ENCODE results near the gene MYO15B.

The MYO15B gene

DNA sequence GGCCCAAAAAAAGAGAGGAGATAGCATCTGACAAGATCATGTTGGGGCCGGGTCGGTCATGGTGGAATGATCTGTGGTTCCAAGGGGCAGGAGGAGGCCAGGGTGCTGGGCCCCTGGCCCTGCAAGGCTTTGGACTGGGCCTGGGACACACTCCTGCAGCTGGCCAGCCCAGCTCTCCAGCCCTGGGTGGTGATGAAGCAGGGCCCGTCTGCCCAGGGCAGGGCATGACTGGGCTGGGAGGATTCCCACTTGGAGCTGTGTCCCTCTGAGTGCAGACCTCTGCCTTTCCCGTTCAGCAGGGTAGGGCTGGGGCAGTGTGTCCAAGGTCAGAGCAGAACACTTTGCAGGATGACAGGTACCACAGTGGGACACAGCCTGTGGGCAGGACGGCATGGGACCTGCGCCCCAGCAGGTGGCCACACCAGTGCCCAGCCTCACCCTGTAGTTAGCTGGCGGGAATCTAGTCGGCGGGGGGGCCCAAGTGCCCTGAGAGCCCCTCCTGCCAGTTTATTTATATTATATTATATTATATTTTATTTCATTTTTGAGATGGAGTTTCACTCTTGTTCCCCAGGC, 27.6 kb upstream of the MYO15B start:
- Histone ChIP-seq H3K27ac (ENCODE audit: low read length) (no peak overlapping the region), H3F3A (ENCODE audit: insufficient read depth, low read length) (no peaks in the 10 kb centered on the region), H3K4me1 (ENCODE audit: low read length) (no peaks in the 10 kb centered on the region), H3K27me3 (replicated peaks; ENCODE audit: insufficient read depth, low read length) (no peaks in the 10 kb centered on the region), H2AFZ (ENCODE audit: low read length) (no peak overlapping the region), H3K9ac (ENCODE audit: low read length) (no peak overlapping the region), H3K4me2 (ENCODE audit: low read depth, low read length) (no peak overlapping the region), H4K20me1 (ENCODE audit: insufficient read depth, low read length) (no peaks in the 10 kb centered on the region), H3K9me2 (replicated peaks; ENCODE audit: insufficient read depth, low read length) (no peaks in the 10 kb centered on the region), H3K4me3 (ENCODE audit: low read length) (no peak overlapping the region), H3K79me2 (ENCODE audit: low read length) (no peaks in the 10 kb centered on the region), H3K36me3 (replicated peaks; ENCODE audit: insufficient read depth, low read length) (no peaks in the 10 kb centered on the region), H3K9me3 (replicated peaks; ENCODE audit: insufficient read depth, low read length) (no peaks in the 10 kb centered on the region)
- TF ChIP-seq EZH2 (optimal IDR thresholded peaks at IDR 0.05; ENCODE audit: low read depth, low read length) (no peak), EZH2phosphoT487 (IDR thresholded peaks at IDR 0.05; ENCODE audit: low read length) (no peak)
- TF ChIP-seq, protein P1, sequence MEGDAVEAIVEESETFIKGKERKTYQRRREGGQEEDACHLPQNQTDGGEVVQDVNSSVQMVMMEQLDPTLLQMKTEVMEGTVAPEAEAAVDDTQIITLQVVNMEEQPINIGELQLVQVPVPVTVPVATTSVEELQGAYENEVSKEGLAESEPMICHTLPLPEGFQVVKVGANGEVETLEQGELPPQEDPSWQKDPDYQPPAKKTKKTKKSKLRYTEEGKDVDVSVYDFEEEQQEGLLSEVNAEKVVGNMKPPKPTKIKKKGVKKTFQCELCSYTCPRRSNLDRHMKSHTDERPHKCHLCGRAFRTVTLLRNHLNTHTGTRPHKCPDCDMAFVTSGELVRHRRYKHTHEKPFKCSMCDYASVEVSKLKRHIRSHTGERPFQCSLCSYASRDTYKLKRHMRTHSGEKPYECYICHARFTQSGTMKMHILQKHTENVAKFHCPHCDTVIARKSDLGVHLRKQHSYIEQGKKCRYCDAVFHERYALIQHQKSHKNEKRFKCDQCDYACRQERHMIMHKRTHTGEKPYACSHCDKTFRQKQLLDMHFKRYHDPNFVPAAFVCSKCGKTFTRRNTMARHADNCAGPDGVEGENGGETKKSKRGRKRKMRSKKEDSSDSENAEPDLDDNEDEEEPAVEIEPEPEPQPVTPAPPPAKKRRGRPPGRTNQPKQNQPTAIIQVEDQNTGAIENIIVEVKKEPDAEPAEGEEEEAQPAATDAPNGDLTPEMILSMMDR (IDR thresholded peaks at IDR 0.05; ENCODE audit: low read length), result no peak
- no peak for DNase-seq

DNA sequence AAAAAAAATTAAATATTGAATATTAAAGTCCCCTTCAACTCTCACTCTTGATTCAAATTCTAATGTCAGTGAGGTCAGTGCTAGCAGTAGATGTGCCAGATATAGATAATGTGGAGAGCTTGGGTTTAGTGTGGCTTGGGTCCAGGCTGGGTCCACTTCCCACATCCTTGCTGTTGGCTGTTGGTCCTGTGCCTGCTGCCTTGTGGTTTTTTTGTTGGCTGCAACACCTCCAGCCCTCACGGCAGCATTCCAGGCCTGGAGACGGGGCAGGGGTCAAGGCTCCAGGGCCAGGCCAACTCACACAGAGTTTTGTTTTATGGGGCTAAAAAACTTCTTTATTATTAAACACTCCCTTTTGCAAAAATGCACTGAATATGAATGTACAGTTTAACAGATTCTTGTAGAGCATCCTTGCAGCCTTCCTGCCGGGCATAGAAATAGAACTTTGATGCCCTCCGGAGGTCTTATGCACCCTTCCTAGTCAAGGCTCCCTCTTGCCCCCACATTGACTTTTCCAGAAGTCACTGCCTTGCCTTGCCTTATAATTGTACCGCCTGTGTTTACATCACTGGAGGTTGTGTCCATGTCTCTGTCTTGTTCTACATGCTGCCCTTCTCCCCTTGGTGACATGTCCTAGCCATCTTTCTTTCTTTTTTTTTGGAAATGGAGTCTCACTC, 25.5 kb upstream of the MYO15B start:
- Histone ChIP-seq H3K27ac (ENCODE audit: low read length) (no peak overlapping the region), H4K20me1 (ENCODE audit: insufficient read depth, low read length) (no peaks in the 10 kb centered on the region), H3K4me1 (ENCODE audit: low read length) (0 out of 2 replicates have a peak, but pooled peaks cover 8% of the 10 kb centered on the region), H3F3A (ENCODE audit: insufficient read depth, low read length) (0 out of 2 replicates have a peak, but pooled peaks cover 2% of the 10 kb centered on the region), H3K9ac (ENCODE audit: low read length) (no peak overlapping the region), H3K4me2 (ENCODE audit: low read depth, low read length) (no peak overlapping the region), H3K36me3 (replicated peaks; ENCODE audit: insufficient read depth, low read length) (no peaks in the 10 kb centered on the region), H3K4me3 (ENCODE audit: low read length) (no peak overlapping the region), H3K9me2 (replicated peaks; ENCODE audit: insufficient read depth, low read length) (no peaks in the 10 kb centered on the region), H2AFZ (ENCODE audit: low read length) (no peak overlapping the region), H3K9me3 (replicated peaks; ENCODE audit: insufficient read depth, low read length) (no peaks in the 10 kb centered on the region), H3K79me2 (ENCODE audit: low read length) (no peaks in the 10 kb centered on the region), H3K27me3 (replicated peaks; ENCODE audit: insufficient read depth, low read length) (no peaks in the 10 kb centered on the region)
- TF ChIP-seq EZH2phosphoT487 (IDR thresholded peaks at IDR 0.05; ENCODE audit: low read length) (no peak), EZH2 (optimal IDR thresholded peaks at IDR 0.05; ENCODE audit: low read depth, low read length) (no peak)
- TF ChIP-seq, protein P1 (IDR thresholded peaks at IDR 0.05; ENCODE audit: low read length), result no peak
- DNase-seq, result no peak

DNA sequence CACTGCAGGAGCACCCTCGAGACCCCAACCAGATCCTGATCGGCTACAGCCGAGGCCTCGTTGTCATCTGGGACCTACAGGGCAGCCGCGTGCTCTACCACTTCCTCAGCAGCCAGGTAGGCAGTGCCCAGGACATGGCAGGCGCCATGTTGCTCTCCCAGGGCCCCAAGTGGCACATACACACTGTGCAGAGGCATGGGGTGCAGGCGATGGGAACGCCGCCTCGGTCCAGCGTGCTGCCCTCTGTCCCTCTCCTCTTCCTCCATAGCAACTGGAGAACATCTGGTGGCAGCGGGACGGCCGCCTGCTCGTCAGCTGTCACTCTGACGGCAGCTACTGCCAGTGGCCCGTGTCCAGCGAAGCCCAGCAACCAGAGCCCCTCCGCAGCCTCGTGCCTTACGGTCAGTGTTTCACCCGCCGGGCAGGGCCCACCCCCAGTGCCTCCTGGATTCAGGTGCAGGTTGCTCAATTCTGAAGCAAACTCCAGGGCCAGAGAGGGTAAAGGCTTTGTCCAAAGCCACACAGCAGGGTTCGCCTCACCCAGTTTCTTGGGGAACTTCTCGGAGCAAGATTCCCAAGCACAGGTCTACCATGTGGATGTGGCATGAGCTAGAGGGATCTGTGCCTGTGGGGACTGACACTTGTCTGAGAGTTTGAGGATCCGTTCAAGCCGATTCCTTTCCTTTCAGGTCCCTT, 24.4 kb upstream of the MYO15B start:
- H3K27me3 ChIP-seq (replicated peaks; ENCODE audit: insufficient read depth, low read length), result no peaks in the 10 kb centered on the region
- no peak for DNase-seq
- no peaks in the 10 kb centered on the region for H3K9me2 ChIP-seq (replicated peaks; ENCODE audit: insufficient read depth, low read length)
- no peaks in the 10 kb centered on the region for H3K9me3 ChIP-seq (replicated peaks; ENCODE audit: insufficient read depth, low read length)
- H3K36me3 ChIP-seq (replicated peaks; ENCODE audit: insufficient read depth, low read length), result no peaks in the 10 kb centered on the region
- no peaks in the 10 kb centered on the region for H4K20me1 ChIP-seq (ENCODE audit: insufficient read depth, low read length)
- no peak overlapping the region for H3K9ac ChIP-seq (ENCODE audit: low read length)
- no peak overlapping the region for H3K4me2 ChIP-seq (ENCODE audit: low read depth, low read length)
- 0 out of 2 replicates have a peak, but pooled peaks cover 2% of the 10 kb centered on the region for H3F3A ChIP-seq (ENCODE audit: insufficient read depth, low read length)
- no peak overlapping the region for H3K4me3 ChIP-seq (ENCODE audit: low read length)
- no peaks in the 10 kb centered on the region for H3K79me2 ChIP-seq (ENCODE audit: low read length)
- 0 out of 2 replicates have a peak, but pooled peaks cover 8% of the 10 kb centered on the region for H3K4me1 ChIP-seq (ENCODE audit: low read length)
- H2AFZ ChIP-seq (ENCODE audit: low read length), result no peak overlapping the region
- TF ChIP-seq EZH2phosphoT487 (IDR thresholded peaks at IDR 0.05; ENCODE audit: low read length) (no peak), EZH2 (optimal IDR thresholded peaks at IDR 0.05; ENCODE audit: low read depth, low read length) (no peak)
- TF ChIP-seq, protein P1 (IDR thresholded peaks at IDR 0.05; ENCODE audit: low read length), result no peak
- no peak overlapping the region for H3K27ac ChIP-seq (ENCODE audit: low read length)

All from MM.1S (cell line).